Measurements from ENCODE around the gene LYAR.

DNA sequence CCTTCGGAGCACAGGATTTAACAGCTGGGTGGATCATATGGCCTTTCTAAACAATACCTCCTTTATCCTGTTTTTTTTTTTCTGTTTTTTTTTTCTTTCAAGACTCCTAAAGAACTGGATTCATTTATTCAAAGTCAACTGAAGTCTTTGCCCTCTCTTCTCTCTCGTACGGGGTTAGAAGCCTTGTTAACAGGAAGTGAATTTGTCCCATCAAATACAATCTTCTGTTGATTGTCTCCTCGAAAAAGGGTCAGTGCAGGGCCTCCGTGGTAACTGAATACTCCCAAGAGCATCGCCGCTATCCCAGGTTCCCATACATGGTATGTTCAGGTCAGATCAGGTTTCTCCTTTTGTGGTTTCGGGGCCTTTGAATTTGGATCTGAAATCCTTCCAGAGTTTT is 40.1 kb downstream of the LYAR start:
- no peak for TF ChIP-seq EZH2 (IDR thresholded peaks at IDR 0.05; ENCODE audit: low read depth)
- TF ChIP-seq, protein P1, sequence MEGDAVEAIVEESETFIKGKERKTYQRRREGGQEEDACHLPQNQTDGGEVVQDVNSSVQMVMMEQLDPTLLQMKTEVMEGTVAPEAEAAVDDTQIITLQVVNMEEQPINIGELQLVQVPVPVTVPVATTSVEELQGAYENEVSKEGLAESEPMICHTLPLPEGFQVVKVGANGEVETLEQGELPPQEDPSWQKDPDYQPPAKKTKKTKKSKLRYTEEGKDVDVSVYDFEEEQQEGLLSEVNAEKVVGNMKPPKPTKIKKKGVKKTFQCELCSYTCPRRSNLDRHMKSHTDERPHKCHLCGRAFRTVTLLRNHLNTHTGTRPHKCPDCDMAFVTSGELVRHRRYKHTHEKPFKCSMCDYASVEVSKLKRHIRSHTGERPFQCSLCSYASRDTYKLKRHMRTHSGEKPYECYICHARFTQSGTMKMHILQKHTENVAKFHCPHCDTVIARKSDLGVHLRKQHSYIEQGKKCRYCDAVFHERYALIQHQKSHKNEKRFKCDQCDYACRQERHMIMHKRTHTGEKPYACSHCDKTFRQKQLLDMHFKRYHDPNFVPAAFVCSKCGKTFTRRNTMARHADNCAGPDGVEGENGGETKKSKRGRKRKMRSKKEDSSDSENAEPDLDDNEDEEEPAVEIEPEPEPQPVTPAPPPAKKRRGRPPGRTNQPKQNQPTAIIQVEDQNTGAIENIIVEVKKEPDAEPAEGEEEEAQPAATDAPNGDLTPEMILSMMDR (conservative IDR thresholded peaks at IDR 0.05) = no peak
